A549 (cell line): Measurements from ENCODE around the gene DLG2.

Experiments
- NPAS2 ChIP-seq: fragments of 250-450 bp; sonication (Bioruptor Pico); IDR thresholded peaks from 2 replicates; pipeline ENCODE4 v1.8.0; 2022; ENCODE audit warnings: mild to moderate bottlenecking, moderate library complexity, borderline replicate concordance
- POLR2A ChIP-seq: IDR thresholded peaks from 2 replicates; pipeline ENCODE4 v1.6.1; 2012; ENCODE audit warnings: mild to moderate bottlenecking, low read length

GRCh38 chr11:85665733-85666132 lies 38.6 kb upstream of the DLG2 start:
- TF ChIP-seq NPAS2 (CRISPR knock-in tag) (no peak), POLR2A (no peak)
